Peyer's patch (tissue), 4 donors: ENCODE measurements around the gene ATG2A.

Experiments used
- POLR2A ChIP-seq, 2 donors: fragments of 450-650 bp; IDR thresholded peaks; one replicate each; pipeline ENCODE4 v1.5.1; 2017; ENCODE audit warnings: antibody characterized with exemption in 2 of 2, mild to moderate bottlenecking in 2 of 2, moderate library complexity in 2 of 2
- TF ChIP-seq, protein P1 (sequence below), 6 experiments: fragments of 450-650 bp in 4 of 6; fragments of 200-600 bp in 2 of 6; sonication (generic) in 1 of 6; IDR thresholded peaks; one replicate each; pipeline ENCODE4 v1.5.1; 2017 to 2019; ENCODE audit warnings: antibody characterized with exemption in 6 of 6, mild to moderate bottlenecking in 3 of 6, moderate library complexity in 1 of 6

DNA sequence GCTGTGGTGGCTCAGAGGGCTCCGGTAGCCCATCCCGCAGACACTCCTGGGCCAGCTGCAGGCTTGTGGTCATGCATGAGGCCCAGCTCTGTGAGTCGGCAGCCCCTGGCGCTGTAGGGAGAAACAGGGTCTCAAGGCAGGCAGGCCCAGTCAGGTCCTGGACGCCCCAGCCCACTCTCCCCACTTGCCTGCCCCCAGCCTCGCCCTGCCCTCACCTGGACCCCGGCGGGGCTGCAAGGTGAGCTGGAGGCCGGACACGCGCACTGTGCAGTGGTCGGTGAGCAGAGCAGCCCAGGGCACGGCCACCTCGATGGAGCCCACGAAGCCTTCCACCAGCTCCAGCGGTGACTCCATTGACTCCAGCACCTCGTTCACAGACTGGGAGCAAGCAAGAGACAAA, 2.9 kb downstream of the ATG2A start:
- TF ChIP-seq POLR2A (IDR thresholded peaks at IDR 0.05): no peak
- TF ChIP-seq, protein P1, sequence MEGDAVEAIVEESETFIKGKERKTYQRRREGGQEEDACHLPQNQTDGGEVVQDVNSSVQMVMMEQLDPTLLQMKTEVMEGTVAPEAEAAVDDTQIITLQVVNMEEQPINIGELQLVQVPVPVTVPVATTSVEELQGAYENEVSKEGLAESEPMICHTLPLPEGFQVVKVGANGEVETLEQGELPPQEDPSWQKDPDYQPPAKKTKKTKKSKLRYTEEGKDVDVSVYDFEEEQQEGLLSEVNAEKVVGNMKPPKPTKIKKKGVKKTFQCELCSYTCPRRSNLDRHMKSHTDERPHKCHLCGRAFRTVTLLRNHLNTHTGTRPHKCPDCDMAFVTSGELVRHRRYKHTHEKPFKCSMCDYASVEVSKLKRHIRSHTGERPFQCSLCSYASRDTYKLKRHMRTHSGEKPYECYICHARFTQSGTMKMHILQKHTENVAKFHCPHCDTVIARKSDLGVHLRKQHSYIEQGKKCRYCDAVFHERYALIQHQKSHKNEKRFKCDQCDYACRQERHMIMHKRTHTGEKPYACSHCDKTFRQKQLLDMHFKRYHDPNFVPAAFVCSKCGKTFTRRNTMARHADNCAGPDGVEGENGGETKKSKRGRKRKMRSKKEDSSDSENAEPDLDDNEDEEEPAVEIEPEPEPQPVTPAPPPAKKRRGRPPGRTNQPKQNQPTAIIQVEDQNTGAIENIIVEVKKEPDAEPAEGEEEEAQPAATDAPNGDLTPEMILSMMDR (IDR thresholded peaks at IDR 0.05): no peak
